Keratinocyte (primary cell): ENCODE data around the gene EXOC6B. TPM values are rescaled to one million over a fixed set of nuclear protein-coding genes. Genes with fewer than 3 reads are reported as not detected.

ENCODE experiments used
- DNase-seq: peaks from one replicate; pipeline ENCODE4 v3.0.0-alpha.2; 2011; ENCODE audit warnings: low read depth, missing footprints, low spot score
- FAIRE-seq: peaks from 2 replicates; lab custom pipeline; 2011; peaks lifted over from hg19 to GRCh38; lab: Jason Lieb, UNC
- H2AFZ ChIP-seq: 2 replicates; pipeline ENCODE4 v1.6.0; 2012; ENCODE audit warnings: low read length, control low read depth, inconsistent platforms; ENCODE audit not compliant: control insufficient read depth
- H3K27ac ChIP-seq: 2 replicates; pipeline ENCODE4 v1.5.1; 2011; ENCODE audit warnings: low read length; ENCODE audit not compliant: control insufficient read depth, insufficient read depth
- H3K27me3 ChIP-seq: 3 replicates; pipeline ENCODE4 v1.6.0; 2011; ENCODE audit warnings: low read length; ENCODE audit not compliant: control insufficient read depth, insufficient read depth; ENCODE audit errors: extremely low read depth
- H3K36me3 ChIP-seq, 2 experiments: 2 replicates in 1 of 2; 3 replicates in 1 of 2; pipeline ENCODE4 v1.5.1; 2011; ENCODE audit warnings: low read length in 2 of 2, mild to moderate bottlenecking in 1 of 2; ENCODE audit not compliant: control insufficient read depth in 2 of 2, insufficient read depth in 2 of 2; ENCODE audit errors: extremely low read depth in 1 of 2
- H3K4me1 ChIP-seq: 3 replicates; pipeline ENCODE4 v1.5.1; 2011; ENCODE audit warnings: low read length; ENCODE audit not compliant: control insufficient read depth, insufficient read depth; ENCODE audit errors: extremely low read depth
- H3K4me2 ChIP-seq: 3 replicates; pipeline ENCODE4 v1.6.0; 2011; ENCODE audit warnings: low read depth, low read length; ENCODE audit not compliant: control insufficient read depth, insufficient read depth; ENCODE audit errors: extremely low read depth
- H3K4me3 ChIP-seq, 3 experiments: fragments of 200-600 bp in 1 of 3; sonication (generic) in 1 of 3; 2 replicates in 2 of 3; 3 replicates in 1 of 3; pipeline ENCODE4 v1.5.1; 2011 to 2016; ENCODE audit warnings: low read length in 3 of 3, mild to moderate bottlenecking in 3 of 3, control low read depth in 2 of 3, inconsistent platforms in 1 of 3, low read depth in 1 of 3, mixed read lengths in 1 of 3, mixed run types in 1 of 3, moderate library complexity in 1 of 3; ENCODE audit not compliant: control insufficient read depth in 2 of 3, insufficient read depth in 2 of 3; ENCODE audit errors: extremely low read depth in 1 of 3
- H3K79me2 ChIP-seq: 2 replicates; pipeline ENCODE4 v1.6.0; 2012; ENCODE audit warnings: low read length; ENCODE audit not compliant: control insufficient read depth, insufficient read depth
- H3K9ac ChIP-seq: 3 replicates; pipeline ENCODE4 v1.6.0; 2011; ENCODE audit warnings: low read length; ENCODE audit not compliant: control insufficient read depth, insufficient read depth; ENCODE audit errors: extremely low read depth
- H3K9me1 ChIP-seq: 3 replicates; pipeline ENCODE4 v1.6.0; 2011; ENCODE audit warnings: low read length; ENCODE audit not compliant: control insufficient read depth, insufficient read depth; ENCODE audit errors: extremely low read depth
- H3K9me3 ChIP-seq: 2 replicates; pipeline ENCODE4 v1.5.1; 2012; ENCODE audit warnings: low read depth, low read length; ENCODE audit not compliant: control insufficient read depth
- H4K20me1 ChIP-seq: 3 replicates; pipeline ENCODE4 v1.6.0; 2011; ENCODE audit warnings: low read length; ENCODE audit not compliant: control insufficient read depth, insufficient read depth; ENCODE audit errors: extremely low read depth
- CTCF ChIP-seq, 3 experiments: IDR thresholded peaks in 1 of 3; conservative IDR thresholded peaks in 1 of 3; optimal IDR thresholded peaks in 1 of 3; 2 replicates in 2 of 3; 3 replicates in 1 of 3; pipeline versions ENCODE3 to v1.5.1; 2011; ENCODE audit warnings: low read length in 3 of 3, mild to moderate bottlenecking in 3 of 3, moderate library complexity in 2 of 3, control low read depth in 1 of 3, inconsistent platforms in 1 of 3; ENCODE audit not compliant: insufficient read depth in 2 of 3; ENCODE audit errors: extremely low read depth in 1 of 3
- EZH2 ChIP-seq: IDR thresholded peaks from one replicate; pipeline ENCODE4 v1.6.1; 2012; ENCODE audit warnings: inconsistent platforms, mild to moderate bottlenecking, low read length, moderate library complexity
- dilution Hi-C: fragments of 300-500 bp; cut with MboI; formaldehyde crosslinking; loops from one replicate; pipeline ENCODE4 v1.7.0; 2020; ENCODE audit warnings: low sequenced_read_pairs; ENCODE audit not compliant: extremely low pct_ligation_motif_present
- polyA plus RNA-seq, 5 experiments: library from polyadenylated mRNA; depleted of rRNA in 3 of 5; stranded (reverse) in 3 of 5; stranded (forward) in 1 of 5; unstranded in 1 of 5; fragments of >200 nt; gene quantifications; 1 replicate in 1 of 5; 2 replicates in 3 of 5; 3 replicates in 1 of 5; pipeline versions ENCODE4 v1.2.1 to v1.2.3, GENCODE V29; 2011 to 2012; ENCODE audit warnings: missing spikeins in 2 of 5, low read depth in 1 of 5, low replicate concordance in 1 of 5

Gene EXOC6B
- polyA plus RNA-seq, 1 donor (not counting 4 experiments of a cell fraction or from before 2014, with no cell fraction given), result 37.3 TPM

DNA sequence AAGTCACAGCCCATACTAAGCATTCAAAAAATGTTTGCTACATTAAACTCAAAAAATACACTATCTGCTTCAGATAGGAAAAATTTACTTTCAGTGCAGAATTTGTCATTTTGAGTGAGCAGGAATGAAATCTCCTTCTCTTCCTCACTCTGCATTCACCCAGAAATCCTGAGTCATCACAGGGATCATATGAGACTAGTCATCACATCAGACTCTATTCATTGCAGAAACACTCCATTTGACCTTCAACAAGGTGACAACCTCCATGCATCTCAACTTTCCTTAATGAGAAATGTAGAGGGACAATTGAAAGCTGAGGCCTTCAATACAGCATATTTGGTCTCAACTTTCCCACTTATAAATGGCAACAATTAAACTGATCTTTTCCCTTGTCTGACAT lies 547.8 kb downstream of the EXOC6B start:
- Histone ChIP-seq H2AFZ (no peak overlapping the region), H3K27ac (no peak overlapping the region), H3K36me3 (no peaks in the 10 kb centered on the region), H3K9me1 (no peaks in the 10 kb centered on the region), H3K4me2 (no peak overlapping the region), H3K27me3 (no peaks in the 10 kb centered on the region), H3K79me2 (no peaks in the 10 kb centered on the region), H3K4me1 (no peaks in the 10 kb centered on the region), H3K9me3 (no peaks in the 10 kb centered on the region), H3K9ac (no peak overlapping the region), H4K20me1 (no peaks in the 10 kb centered on the region), H3K4me3 (no peak overlapping the region)
- FAIRE-seq (peak; percentile 65), DNase-seq (no peak)
- dilution Hi-C loops, result no loop called here
- TF ChIP-seq CTCF (optimal IDR thresholded peaks at IDR 0.05 in 1 of 3, IDR thresholded peaks at IDR 0.05 in 1 of 3, conservative IDR thresholded peaks at IDR 0.05 in 1 of 3; ENCODE audit: extremely low read depth in 1 of 3, insufficient read depth in 2 of 3, low read length in 3 of 3) (no peak), EZH2 (no peak)

DNA sequence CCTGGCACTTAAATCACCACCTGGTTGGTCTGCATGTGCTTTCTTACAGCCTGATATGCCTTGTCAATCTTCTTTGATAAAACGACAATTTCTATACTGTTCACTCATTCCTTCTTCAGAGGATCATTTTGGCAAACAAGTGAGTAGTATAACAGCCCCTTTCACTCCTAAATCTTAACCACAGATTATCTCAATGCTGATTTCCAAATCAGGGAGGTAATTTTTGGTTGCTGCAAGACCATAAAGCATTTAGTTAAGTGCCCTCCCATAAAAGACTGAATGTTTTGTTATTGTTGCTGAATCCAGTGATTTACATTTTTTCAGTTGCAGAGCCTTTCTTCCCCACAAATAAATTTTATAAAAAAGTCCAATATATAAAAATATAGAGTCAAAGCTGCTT lies 549.0 kb downstream of the EXOC6B start:
- H3K79me2 ChIP-seq, result no peaks in the 10 kb centered on the region
- peaks cover 4% of the 10 kb centered on the region for H4K20me1 ChIP-seq
- dilution Hi-C loops, result no loop called here
- FAIRE-seq (peak; percentile 5), DNase-seq (no peak)
- no peak overlapping the region for H2AFZ ChIP-seq
- TF ChIP-seq CTCF (optimal IDR thresholded peaks at IDR 0.05 in 1 of 3, IDR thresholded peaks at IDR 0.05 in 1 of 3, conservative IDR thresholded peaks at IDR 0.05 in 1 of 3; ENCODE audit: extremely low read depth in 1 of 3, insufficient read depth in 2 of 3, low read length in 3 of 3), result no peak
- TF ChIP-seq EZH2, result no peak
- no peaks in the 10 kb centered on the region for H3K9me3 ChIP-seq
- H3K9ac ChIP-seq, result no peak overlapping the region
- H3K9me1 ChIP-seq, result no peaks in the 10 kb centered on the region
- no peaks in the 10 kb centered on the region for H3K27me3 ChIP-seq
- H3K4me2 ChIP-seq, result no peak overlapping the region
- H3K4me1 ChIP-seq, result peaks cover 5% of the 10 kb centered on the region
- H3K4me3 ChIP-seq, result no peak overlapping the region
- H3K36me3 ChIP-seq, result no peaks in the 10 kb centered on the region
- H3K27ac ChIP-seq, result no peak overlapping the region
